Caco-2 (cell line): ENCODE results near the gene TMEM151A. TPM values are rescaled to one million over a fixed set of nuclear protein-coding genes. Genes with fewer than 3 reads are reported as not detected.
"Not testable (repeated sequence)": the region's sequence is repeated elsewhere in the genome, so short reads cannot be mapped to it uniquely, and the experiment has no call there.

Source experiments
- BruUV-seq: library from RNA; stranded (reverse); fragments of 400-500 nt; replicated peaks from 2 replicates; lab custom pipeline; 2021; lab: Mats Ljungman, UMichigan
- CTCF ChIA-PET: fragments of 300-600 bp; sonication (Branson Sonifier 250); formaldehyde crosslinking; loops from one replicate; lab custom pipeline; 2022; ENCODE audit warnings: antibody characterized with exemption; lab: Charles Lee
- POLR2A ChIA-PET: fragments of 300-600 bp; sonication (Branson Sonifier 250); formaldehyde crosslinking; loops from one replicate; lab custom pipeline; 2022; ENCODE audit warnings: antibody characterized with exemption; lab: Charles Lee
- DNase-seq, 2 experiments: peaks; one replicate each; pipeline versions ENCODE4 v3.0.0 to v3.0.0-alpha.2; 2020 to 2022
- H3K27me3 ChIP-seq: replicated peaks from 2 replicates; pipeline ENCODE4 v1.6.0; 2011; ENCODE audit warnings: low read length; ENCODE audit not compliant: control insufficient read depth, insufficient read depth
- H3K36me3 ChIP-seq: 2 replicates; pipeline ENCODE4 v1.5.1; 2011; ENCODE audit warnings: low read length; ENCODE audit not compliant: control insufficient read depth, insufficient read depth
- H3K4me1 ChIP-seq: fragments of 250-450 bp; sonication (Bioruptor Pico); 2 replicates; pipeline ENCODE4 v1.5.1; 2020; ENCODE audit warnings: mild to moderate bottlenecking
- H3K4me3 ChIP-seq: 2 replicates; pipeline ENCODE4 v1.5.1; 2011; ENCODE audit warnings: low read depth, mild to moderate bottlenecking, control low read depth, low read length
- H3K9me3 ChIP-seq: fragments of 250-450 bp; sonication (Bioruptor Pico); 2 replicates; pipeline ENCODE4 v1.5.1; 2020; ENCODE audit warnings: mild to moderate bottlenecking, moderate library complexity
- H3K27ac Mint-ChIP-seq: one replicate; pipeline ENCODE4 v1.8.0; 2022; ENCODE audit warnings: mixed read lengths; ENCODE audit not compliant: unreplicated experiment
- H3K27me3 Mint-ChIP-seq: one replicate; pipeline ENCODE4 v1.8.0; 2022; ENCODE audit warnings: mixed read lengths; ENCODE audit not compliant: insufficient read depth, unreplicated experiment
- H3K36me3 Mint-ChIP-seq: one replicate; pipeline ENCODE4 v1.8.0; 2022; ENCODE audit warnings: mild to moderate bottlenecking, mixed read lengths; ENCODE audit not compliant: insufficient read depth, unreplicated experiment
- H3K4me1 Mint-ChIP-seq: one replicate; pipeline ENCODE4 v1.8.0; 2022; ENCODE audit warnings: low read depth, mixed read lengths; ENCODE audit not compliant: unreplicated experiment
- H3K4me3 Mint-ChIP-seq: one replicate; pipeline ENCODE4 v1.8.0; 2022; ENCODE audit warnings: mild to moderate bottlenecking, moderate library complexity, mixed read lengths; ENCODE audit not compliant: unreplicated experiment
- H3K9me3 Mint-ChIP-seq: one replicate; pipeline ENCODE4 v1.8.0; 2022; ENCODE audit warnings: mixed read lengths; ENCODE audit not compliant: unreplicated experiment
- intact Hi-C: fragments of 100-400 bp; cut with micrococcal nuclease; formaldehyde crosslinking; loops from one replicate; pipeline ENCODE4 v1.10.0; 2022; ENCODE audit not compliant: unreplicated experiment
- total RNA-seq: library from RNA; stranded (reverse); gene quantifications from 2 replicates; pipeline ENCODE4 v1.2.3, GENCODE V29; 2022
- TF ChIP-seq, protein P1 (sequence below), 2 experiments: fragments of 200-600 bp in 1 of 2; IDR thresholded peaks; 1 replicate in 1 of 2; 2 replicates in 1 of 2; pipeline versions ENCODE4 v1.5.1 to v1.8.0; 2011 to 2022; ENCODE audit warnings: antibody characterized with exemption in 1 of 2, control low read depth in 1 of 2, inconsistent platforms in 1 of 2, low read depth in 1 of 2, low read length in 1 of 2, mild to moderate bottlenecking in 1 of 2, moderate library complexity in 1 of 2; ENCODE audit not compliant: insufficient read depth in 1 of 2, severe bottlenecking in 1 of 2, unreplicated experiment in 1 of 2

TMEM151A gene
- total RNA-seq, 1 experiment from 2014 or later, result 0.68 TPM

- Histone ChIP-seq H3K9me3 (no peaks in the 10 kb centered on the region), H3K27me3 (no peaks in the 10 kb centered on the region), H3K4me3 (no peak overlapping the region), H3K4me1 (peaks cover 7% of the 10 kb centered on the region), H3K36me3 (peaks cover 5% of the 10 kb centered on the region)
- POLR2A ChIA-PET, result no interaction called here
- Mint-ChIP-seq H3K4me3 (no peak overlapping the region), H3K27me3 (no peaks in the 10 kb centered on the region), H3K9me3 (no peaks in the 10 kb centered on the region), H3K4me1 (peaks cover 18% of the 10 kb centered on the region), H3K27ac (no peak overlapping the region), H3K36me3 (peaks cover 63% of the 10 kb centered on the region)
- intact Hi-C loops, result no loop called here
- TF ChIP-seq, protein P1, sequence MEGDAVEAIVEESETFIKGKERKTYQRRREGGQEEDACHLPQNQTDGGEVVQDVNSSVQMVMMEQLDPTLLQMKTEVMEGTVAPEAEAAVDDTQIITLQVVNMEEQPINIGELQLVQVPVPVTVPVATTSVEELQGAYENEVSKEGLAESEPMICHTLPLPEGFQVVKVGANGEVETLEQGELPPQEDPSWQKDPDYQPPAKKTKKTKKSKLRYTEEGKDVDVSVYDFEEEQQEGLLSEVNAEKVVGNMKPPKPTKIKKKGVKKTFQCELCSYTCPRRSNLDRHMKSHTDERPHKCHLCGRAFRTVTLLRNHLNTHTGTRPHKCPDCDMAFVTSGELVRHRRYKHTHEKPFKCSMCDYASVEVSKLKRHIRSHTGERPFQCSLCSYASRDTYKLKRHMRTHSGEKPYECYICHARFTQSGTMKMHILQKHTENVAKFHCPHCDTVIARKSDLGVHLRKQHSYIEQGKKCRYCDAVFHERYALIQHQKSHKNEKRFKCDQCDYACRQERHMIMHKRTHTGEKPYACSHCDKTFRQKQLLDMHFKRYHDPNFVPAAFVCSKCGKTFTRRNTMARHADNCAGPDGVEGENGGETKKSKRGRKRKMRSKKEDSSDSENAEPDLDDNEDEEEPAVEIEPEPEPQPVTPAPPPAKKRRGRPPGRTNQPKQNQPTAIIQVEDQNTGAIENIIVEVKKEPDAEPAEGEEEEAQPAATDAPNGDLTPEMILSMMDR (IDR thresholded peaks at IDR 0.05; ENCODE audit: insufficient read depth in 1 of 2, low read depth in 1 of 2, low read length in 1 of 2, severe bottlenecking in 1 of 2, unreplicated experiment in 1 of 2), result no peak
- no peak for DNase-seq
- CTCF ChIA-PET, result no interaction called here
- BruUV-seq, result no TSS peak
These were observed 15.6 kb upstream of the TMEM151A start for GRCh38 chr11:66275984-66276612.

- H3K36me3 ChIP-seq, H3K9me3 Mint-ChIP-seq, BruUV-seq, H3K4me3 ChIP-seq, H3K4me1 ChIP-seq, H3K27me3 ChIP-seq, POLR2A ChIA-PET, DNase-seq, H3K27ac Mint-ChIP-seq, H3K27me3 Mint-ChIP-seq, H3K4me3 Mint-ChIP-seq, H3K9me3 ChIP-seq, CTCF ChIA-PET: not testable (repeated sequence)
- intact Hi-C loops, result loop anchor here (1.0 kb wide), 1 partner anchor 8 kb away; the partner anchor contains the start of gene RAB1B
- peaks cover 68% of the 10 kb centered on the region for H3K36me3 Mint-ChIP-seq
- H3K4me1 Mint-ChIP-seq, result peaks cover 23% of the 10 kb centered on the region
These were observed 15.1 kb upstream of the TMEM151A start for GRCh38 chr11:66276619-66277018.

GRCh38 chr11:66277064-66277463 is 14.6 kb upstream of the TMEM151A start:
- H3K36me3 Mint-ChIP-seq, result peaks cover 67% of the 10 kb centered on the region
- peaks cover 26% of the 10 kb centered on the region for H3K4me1 Mint-ChIP-seq
- H3K4me1 ChIP-seq, result peaks cover 11% of the 10 kb centered on the region
- H3K27ac Mint-ChIP-seq, H3K27me3 ChIP-seq, H3K9me3 Mint-ChIP-seq, H3K27me3 Mint-ChIP-seq, H3K9me3 ChIP-seq, H3K36me3 ChIP-seq, DNase-seq, POLR2A ChIA-PET, H3K4me3 ChIP-seq: not testable (repeated sequence)
- CTCF ChIA-PET, result interaction anchor here (0.6 kb wide), 1 partner anchor 59 kb away, joined by 9 read pairs; no protein-coding TSS in a partner anchor
- intact Hi-C loops, result loop anchor here (1.0 kb wide), 1 partner anchor 9 kb away; the partner anchor contains the start of gene RAB1B
- peak overlapping the region; percentile 73 for H3K4me3 Mint-ChIP-seq
- TSS peak; percentile 42 for BruUV-seq
